Activated CD4-positive, alpha-beta T cell treated with anti-CD3 and anti-CD28 coated beads, Interleukin-2, amount 10 ng/mL, durations not matched to agents 7 days and 5 days (primary cell): Measurements from ENCODE around the gene ZFAND6. TPM values are rescaled to one million over a fixed set of nuclear protein-coding genes. Genes with fewer than 3 reads are reported as not detected.

Experiments used
- CTCF ChIA-PET: fragments of 350-600 bp; sonication (Branson Sonifier 250); formaldehyde crosslinking; loops from one replicate; lab custom pipeline; 2021; ENCODE audit warnings: antibody characterized with exemption; lab: Charles Lee
- POLR2A ChIA-PET: fragments of 350-600 bp; sonication (Branson Sonifier 250); formaldehyde crosslinking; loops from one replicate; lab custom pipeline; 2021; ENCODE audit warnings: antibody characterized with exemption; lab: Charles Lee
- DNase-seq: peaks from one replicate; pipeline ENCODE4 v3.0.0-alpha.2; 2020
- H3K27ac Mint-ChIP-seq: one replicate; pipeline ENCODE4 v1.8.0; 2021; ENCODE audit warnings: mild to moderate bottlenecking, moderate library complexity, mixed read lengths
- H3K27me3 Mint-ChIP-seq: one replicate; pipeline ENCODE4 v1.8.0; 2021; ENCODE audit warnings: mixed read lengths
- H3K36me3 Mint-ChIP-seq: one replicate; pipeline ENCODE4 v1.8.0; 2021; ENCODE audit warnings: low read depth, mixed read lengths
- H3K4me1 Mint-ChIP-seq: one replicate; pipeline ENCODE4 v1.8.0; 2021; ENCODE audit warnings: mixed read lengths
- H3K4me3 Mint-ChIP-seq: one replicate; pipeline ENCODE4 v1.8.0; 2021; ENCODE audit warnings: mild to moderate bottlenecking, moderate library complexity, mixed read lengths
- H3K9me3 Mint-ChIP-seq: one replicate; pipeline ENCODE4 v1.8.0; 2021; ENCODE audit warnings: mixed read lengths
- total RNA-seq, 2 experiments: library from RNA; stranded (reverse); gene quantifications; one replicate each; pipeline ENCODE4 v1.2.3, GENCODE V29; 2021

The ZFAND6 gene
- total RNA-seq, 2 experiments from 2014 or later = 49.3 to 56.4 TPM

DNA sequence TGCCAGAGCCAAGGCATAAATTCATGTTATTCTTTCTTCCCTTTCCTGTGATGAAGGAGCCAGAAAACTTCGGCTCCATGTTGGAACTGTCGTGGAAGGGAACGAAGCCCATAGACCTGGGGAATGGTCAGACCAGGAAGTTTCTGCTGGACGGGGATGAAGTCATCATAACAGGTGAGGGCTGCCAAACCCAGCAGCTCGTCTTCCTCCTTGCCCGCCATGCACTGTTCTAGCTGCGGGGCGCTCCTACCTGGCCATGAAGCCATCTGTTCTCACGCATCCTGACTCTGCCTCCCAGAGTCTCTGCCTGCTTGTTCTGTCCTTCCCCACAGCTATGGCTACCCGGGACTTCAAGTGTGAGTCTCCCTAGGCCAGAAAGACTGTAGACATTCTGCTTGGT is 121.5 kb downstream of the ZFAND6 start:
- POLR2A ChIA-PET = no interaction called here

DNA sequence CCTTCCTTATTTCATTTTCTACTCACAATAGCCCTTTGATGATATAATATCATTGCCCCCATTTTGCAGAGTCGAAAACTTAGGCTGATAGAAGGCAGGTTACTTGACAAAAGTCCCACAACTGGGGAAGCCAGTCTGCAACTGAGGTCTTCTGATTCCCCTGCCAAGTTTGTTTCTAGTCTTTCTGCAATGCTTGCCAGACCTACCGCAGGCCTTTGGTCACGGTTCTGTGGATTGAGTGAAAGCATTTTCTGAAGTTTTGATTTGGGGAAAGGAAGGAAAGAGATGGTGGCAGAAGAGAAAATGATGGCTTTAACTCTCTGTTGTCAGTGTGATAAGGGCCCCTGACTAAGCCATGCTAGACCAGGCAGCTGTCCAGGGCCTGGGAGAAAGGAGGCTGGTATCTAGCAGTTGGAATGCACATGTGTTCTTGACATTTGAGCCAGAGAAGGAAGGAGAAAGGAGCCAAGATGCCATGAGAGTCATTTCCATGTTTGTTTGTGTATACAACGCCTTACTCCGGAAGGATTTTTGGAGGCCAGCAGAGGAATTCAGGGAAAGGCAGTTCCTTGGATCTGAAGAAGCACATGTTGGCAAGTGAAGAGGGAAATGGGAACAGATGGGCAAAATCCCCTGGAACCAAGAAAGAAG is 123.3 kb downstream of the ZFAND6 start:
- H3K27ac Mint-ChIP-seq = no peak overlapping the region
- no peak overlapping the region for H3K4me3 Mint-ChIP-seq
- H3K4me1 Mint-ChIP-seq = no peaks in the 10 kb centered on the region
- peaks cover 36% of the 10 kb centered on the region for H3K36me3 Mint-ChIP-seq
- POLR2A ChIA-PET = no interaction called here
- no peak for DNase-seq
- CTCF ChIA-PET = no interaction called here
- no peaks in the 10 kb centered on the region for H3K9me3 Mint-ChIP-seq
- no peaks in the 10 kb centered on the region for H3K27me3 Mint-ChIP-seq

More for the DNA sequence above, 121.5 kb downstream of the ZFAND6 start:
- H3K27me3 Mint-ChIP-seq = no peaks in the 10 kb centered on the region
- H3K4me3 Mint-ChIP-seq = no peak overlapping the region
- no peaks in the 10 kb centered on the region for H3K4me1 Mint-ChIP-seq
- H3K36me3 Mint-ChIP-seq = peaks cover 20% of the 10 kb centered on the region
- CTCF ChIA-PET = interaction anchor here (0.6 kb wide), 1 partner anchor 210 kb away, joined by 3 read pairs; the partner anchor contains the start of gene BCL2A1
- no peaks in the 10 kb centered on the region for H3K9me3 Mint-ChIP-seq
- H3K27ac Mint-ChIP-seq = no peak overlapping the region
- DNase-seq = no peak

DNA sequence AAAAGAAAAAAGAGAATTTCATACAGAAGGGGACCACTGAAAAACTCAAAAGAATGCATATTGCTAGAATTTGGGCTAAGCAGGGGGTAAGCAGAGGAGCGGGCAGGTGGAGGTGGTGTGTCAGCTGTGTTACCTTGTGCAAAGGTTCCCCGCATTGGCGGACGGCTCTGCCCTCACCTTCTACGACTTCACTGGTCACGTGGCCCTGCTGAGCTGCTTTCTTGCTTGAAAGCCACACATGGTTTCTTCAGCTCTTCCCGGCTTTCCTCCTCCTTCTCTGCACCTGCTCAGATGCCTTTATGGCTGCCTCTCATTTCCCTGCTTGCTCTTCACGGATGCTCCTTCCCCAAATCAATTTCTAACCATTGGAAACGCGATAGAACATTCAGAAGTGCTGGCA is 123.8 kb downstream of the ZFAND6 start:
- no peak overlapping the region for H3K27ac Mint-ChIP-seq
- CTCF ChIA-PET = no interaction called here
- DNase-seq = no peak
- no peak overlapping the region for H3K4me3 Mint-ChIP-seq
- H3K4me1 Mint-ChIP-seq = no peaks in the 10 kb centered on the region
- H3K9me3 Mint-ChIP-seq = no peaks in the 10 kb centered on the region
- POLR2A ChIA-PET = no interaction called here
- H3K36me3 Mint-ChIP-seq = peaks cover 36% of the 10 kb centered on the region
- no peaks in the 10 kb centered on the region for H3K27me3 Mint-ChIP-seq

DNA sequence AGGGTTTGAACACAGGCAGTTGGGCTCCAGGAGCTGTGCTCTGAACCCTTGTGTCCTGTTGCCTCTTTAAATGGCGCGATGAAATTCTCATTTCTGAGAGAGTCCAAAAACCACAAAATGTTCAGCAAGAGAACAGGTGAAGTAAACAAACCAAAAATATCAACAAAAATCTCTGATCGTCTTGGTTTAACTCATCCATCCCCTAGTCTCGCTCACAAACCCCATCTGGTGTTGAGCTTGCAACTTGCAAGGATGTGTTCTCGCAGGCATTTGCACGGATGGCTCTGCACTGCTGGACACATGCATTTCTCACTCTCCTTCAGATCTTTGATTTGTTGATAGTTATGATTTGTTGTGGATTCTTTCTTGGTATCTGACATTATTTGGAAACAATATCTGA is 124.4 kb downstream of the ZFAND6 start:
- H3K27me3 Mint-ChIP-seq = no peaks in the 10 kb centered on the region
- no peaks in the 10 kb centered on the region for H3K4me1 Mint-ChIP-seq
- no peak for DNase-seq
- H3K27ac Mint-ChIP-seq = no peak overlapping the region
- no peak overlapping the region for H3K4me3 Mint-ChIP-seq
- ChIA-PET POLR2A (no interaction called here), CTCF (no interaction called here)
- peaks cover 37% of the 10 kb centered on the region for H3K36me3 Mint-ChIP-seq
- no peaks in the 10 kb centered on the region for H3K9me3 Mint-ChIP-seq

GRCh38 chr15:80184554-80184953 is 125.1 kb downstream of the ZFAND6 start:
- Mint-ChIP-seq H3K4me3 (no peak overlapping the region), H3K27me3 (no peaks in the 10 kb centered on the region), H3K4me1 (no peaks in the 10 kb centered on the region), H3K9me3 (no peaks in the 10 kb centered on the region), H3K27ac (no peak overlapping the region), H3K36me3 (peaks cover 38% of the 10 kb centered on the region)
- POLR2A ChIA-PET = no interaction called here
- no peak for DNase-seq
- CTCF ChIA-PET = no interaction called here

DNA sequence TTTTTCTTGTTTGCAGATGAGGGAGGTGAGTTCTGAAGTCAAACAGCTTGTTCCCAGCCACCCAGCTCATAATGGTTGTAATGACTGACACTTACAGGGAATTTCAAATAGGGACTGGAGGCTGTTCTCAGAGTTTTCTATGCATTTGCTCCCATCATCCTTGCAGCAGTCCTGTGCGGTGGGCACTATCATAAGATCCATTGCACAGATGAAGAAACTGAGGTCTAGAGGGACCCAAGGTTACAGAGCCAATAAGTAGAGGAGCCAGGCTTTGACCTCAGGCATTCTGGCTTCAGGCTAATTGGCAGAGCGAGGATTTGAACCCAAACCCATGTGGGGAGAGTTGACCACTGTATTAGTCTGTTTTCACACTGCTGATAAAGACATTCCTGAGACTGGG is 125.7 kb downstream of the ZFAND6 start:
- DNase-seq = no peak
- no peaks in the 10 kb centered on the region for H3K27me3 Mint-ChIP-seq
- POLR2A ChIA-PET = no interaction called here
- H3K4me3 Mint-ChIP-seq = no peak overlapping the region
- no peaks in the 10 kb centered on the region for H3K4me1 Mint-ChIP-seq
- H3K27ac Mint-ChIP-seq = no peak overlapping the region
- CTCF ChIA-PET = no interaction called here
- H3K9me3 Mint-ChIP-seq = no peaks in the 10 kb centered on the region
- peaks cover 38% of the 10 kb centered on the region for H3K36me3 Mint-ChIP-seq

- H3K4me3 Mint-ChIP-seq = no peak overlapping the region
- CTCF ChIA-PET = no interaction called here
Measured at GRCh38 chr15:80186066-80186465, 126.6 kb downstream of the ZFAND6 start.

DNA sequence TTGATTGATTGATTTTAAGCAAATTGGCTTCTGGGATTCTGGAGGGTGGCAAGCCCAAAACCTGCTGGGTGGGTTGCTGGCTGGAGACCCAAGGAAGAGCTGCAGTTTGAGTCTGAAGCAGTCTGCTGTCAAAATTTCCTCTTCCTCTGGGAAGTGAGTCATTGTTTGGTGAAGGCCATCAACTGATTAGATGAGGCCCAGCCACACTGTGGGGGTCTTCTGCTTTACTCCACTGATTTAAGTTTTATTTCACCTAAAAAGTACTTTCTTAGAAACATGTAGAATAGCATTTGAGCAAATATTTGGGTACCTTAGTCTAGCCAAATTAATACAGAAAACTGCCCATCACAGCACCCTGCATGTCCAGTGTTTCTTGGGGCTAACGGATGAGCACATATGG is 127.1 kb downstream of the ZFAND6 start:
- POLR2A ChIA-PET = no interaction called here
- Mint-ChIP-seq H3K4me3 (no peak overlapping the region), H3K27ac (no peak overlapping the region), H3K9me3 (no peaks in the 10 kb centered on the region), H3K36me3 (peaks cover 38% of the 10 kb centered on the region), H3K27me3 (no peaks in the 10 kb centered on the region), H3K4me1 (no peaks in the 10 kb centered on the region)
- DNase-seq = no peak
- CTCF ChIA-PET = no interaction called here

More at GRCh38 chr15:80186066-80186465, 126.6 kb downstream of the ZFAND6 start:
- Mint-ChIP-seq H3K36me3 (peaks cover 38% of the 10 kb centered on the region), H3K4me1 (no peaks in the 10 kb centered on the region), H3K27me3 (no peaks in the 10 kb centered on the region), H3K27ac (no peak overlapping the region), H3K9me3 (no peaks in the 10 kb centered on the region)
- no peak for DNase-seq
- POLR2A ChIA-PET = no interaction called here

Other genes starting within 250 kb of the ZFAND6 start
- 10 to 100 TPM; 33.0 to 35.7 TPM for gene MTHFS, start 162.7 kb upstream of the ZFAND6 start, total RNA-seq
- gene BCL2A1, start 88.5 kb upstream of the ZFAND6 start, total RNA-seq = 10 to 100 TPM; 14.2 to 14.8 TPM
- 10 to 100 TPM; 19.7 to 23.3 TPM for gene FAH, start 93.3 kb downstream of the ZFAND6 start, total RNA-seq
- not detected for gene CTXND1, start 192.5 kb downstream of the ZFAND6 start, total RNA-seq